Measurements from ENCODE around the gene BAIAP2L1.

DNA sequence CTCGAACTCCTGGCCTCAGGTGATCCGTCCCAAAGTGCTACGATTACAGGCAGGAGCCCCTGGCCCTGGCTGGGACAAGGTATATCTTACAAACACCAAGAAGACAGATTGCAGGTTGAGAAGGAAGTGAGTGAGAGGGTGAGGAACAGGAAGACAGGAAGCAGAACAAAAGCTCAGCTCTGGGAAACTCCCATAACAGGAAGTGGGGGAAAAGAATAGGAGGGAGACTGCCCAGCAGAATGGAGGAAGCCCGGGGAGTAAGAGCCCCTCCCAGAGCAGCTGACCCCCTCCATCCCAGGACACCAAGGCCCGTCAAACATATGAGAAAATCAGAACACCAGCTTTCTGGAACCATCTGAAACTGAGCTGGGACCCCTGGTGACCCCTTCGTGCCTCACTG is 151.8 kb downstream of the BAIAP2L1 start:
- TF ChIP-seq CREB1 (IDR thresholded peaks at IDR 0.05; ENCODE audit: low read depth) (no peak), EP300 (IDR thresholded peaks at IDR 0.05; ENCODE audit: borderline replicate concordance) (no peak), CEBPB (IDR thresholded peaks at IDR 0.05) (no peak), TAF1 (IDR thresholded peaks at IDR 0.05; ENCODE audit: low read depth) (no peak), FOXM1 (IDR thresholded peaks at IDR 0.05; ENCODE audit: borderline replicate concordance, low read depth) (no peak), TCF12 (IDR thresholded peaks at IDR 0.05; ENCODE audit: low read depth) (no peak), RAD21 (IDR thresholded peaks at IDR 0.05; ENCODE audit: low read depth) (no peak), YY1 (IDR thresholded peaks at IDR 0.05; ENCODE audit: low read depth) (no peak), EGR1 (IDR thresholded peaks at IDR 0.05) (no peak), TEAD4 (IDR thresholded peaks at IDR 0.05) (no peak)
- TF ChIP-seq, protein P1, sequence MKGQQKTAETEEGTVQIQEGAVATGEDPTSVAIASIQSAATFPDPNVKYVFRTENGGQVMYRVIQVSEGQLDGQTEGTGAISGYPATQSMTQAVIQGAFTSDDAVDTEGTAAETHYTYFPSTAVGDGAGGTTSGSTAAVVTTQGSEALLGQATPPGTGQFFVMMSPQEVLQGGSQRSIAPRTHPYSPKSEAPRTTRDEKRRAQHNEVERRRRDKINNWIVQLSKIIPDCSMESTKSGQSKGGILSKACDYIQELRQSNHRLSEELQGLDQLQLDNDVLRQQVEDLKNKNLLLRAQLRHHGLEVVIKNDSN (IDR thresholded peaks at IDR 0.05), result no peak
- TF ChIP-seq, protein P2, sequence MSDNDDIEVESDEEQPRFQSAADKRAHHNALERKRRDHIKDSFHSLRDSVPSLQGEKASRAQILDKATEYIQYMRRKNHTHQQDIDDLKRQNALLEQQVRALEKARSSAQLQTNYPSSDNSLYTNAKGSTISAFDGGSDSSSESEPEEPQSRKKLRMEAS (IDR thresholded peaks at IDR 0.05), result no peak
- TF ChIP-seq, protein P3, sequence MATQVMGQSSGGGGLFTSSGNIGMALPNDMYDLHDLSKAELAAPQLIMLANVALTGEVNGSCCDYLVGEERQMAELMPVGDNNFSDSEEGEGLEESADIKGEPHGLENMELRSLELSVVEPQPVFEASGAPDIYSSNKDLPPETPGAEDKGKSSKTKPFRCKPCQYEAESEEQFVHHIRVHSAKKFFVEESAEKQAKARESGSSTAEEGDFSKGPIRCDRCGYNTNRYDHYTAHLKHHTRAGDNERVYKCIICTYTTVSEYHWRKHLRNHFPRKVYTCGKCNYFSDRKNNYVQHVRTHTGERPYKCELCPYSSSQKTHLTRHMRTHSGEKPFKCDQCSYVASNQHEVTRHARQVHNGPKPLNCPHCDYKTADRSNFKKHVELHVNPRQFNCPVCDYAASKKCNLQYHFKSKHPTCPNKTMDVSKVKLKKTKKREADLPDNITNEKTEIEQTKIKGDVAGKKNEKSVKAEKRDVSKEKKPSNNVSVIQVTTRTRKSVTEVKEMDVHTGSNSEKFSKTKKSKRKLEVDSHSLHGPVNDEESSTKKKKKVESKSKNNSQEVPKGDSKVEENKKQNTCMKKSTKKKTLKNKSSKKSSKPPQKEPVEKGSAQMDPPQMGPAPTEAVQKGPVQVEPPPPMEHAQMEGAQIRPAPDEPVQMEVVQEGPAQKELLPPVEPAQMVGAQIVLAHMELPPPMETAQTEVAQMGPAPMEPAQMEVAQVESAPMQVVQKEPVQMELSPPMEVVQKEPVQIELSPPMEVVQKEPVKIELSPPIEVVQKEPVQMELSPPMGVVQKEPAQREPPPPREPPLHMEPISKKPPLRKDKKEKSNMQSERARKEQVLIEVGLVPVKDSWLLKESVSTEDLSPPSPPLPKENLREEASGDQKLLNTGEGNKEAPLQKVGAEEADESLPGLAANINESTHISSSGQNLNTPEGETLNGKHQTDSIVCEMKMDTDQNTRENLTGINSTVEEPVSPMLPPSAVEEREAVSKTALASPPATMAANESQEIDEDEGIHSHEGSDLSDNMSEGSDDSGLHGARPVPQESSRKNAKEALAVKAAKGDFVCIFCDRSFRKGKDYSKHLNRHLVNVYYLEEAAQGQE (IDR thresholded peaks at IDR 0.05; ENCODE audit: low read depth), result no peak
